HG03571 (cell line): ENCODE measurements around the gene EXOC5.
"Not testable (repeated sequence)": the region's sequence is repeated elsewhere in the genome, so short reads cannot be mapped to it uniquely, and the experiment has no call there.

Source experiments
- ATAC-seq: cut with Tn5 transposase; IDR thresholded peaks from one replicate; pipeline ENCODE4 v1.9.1; 2021; ENCODE audit not compliant: unreplicated experiment

The EXOC5 gene

GRCh38 chr14:57259672-57260071, 9.0 kb downstream of the EXOC5 start:
- no peak for ATAC-seq

GRCh38 chr14:57258221-57258620, 10.5 kb downstream of the EXOC5 start:
- ATAC-seq: not testable (repeated sequence)

GRCh38 chr14:57254884-57255283, 13.8 kb downstream of the EXOC5 start:
- ATAC-seq: no peak

GRCh38 chr14:57246933-57247657, 21.6 kb downstream of the EXOC5 start:
- ATAC-seq: no peak

GRCh38 chr14:57245941-57246340, 22.8 kb downstream of the EXOC5 start:
- no peak for ATAC-seq

- no peak for ATAC-seq
Observed at GRCh38 chr14:57244106-57244505, 24.6 kb downstream of the EXOC5 start.

GRCh38 chr14:57243320-57243719, 25.4 kb downstream of the EXOC5 start:
- no peak for ATAC-seq

GRCh38 chr14:57240115-57240514, 28.6 kb downstream of the EXOC5 start:
- ATAC-seq: not testable (repeated sequence)

- ATAC-seq: no peak
Observed at GRCh38 chr14:57232006-57232405, 36.7 kb downstream of the EXOC5 start.

GRCh38 chr14:57228320-57228719, 40.4 kb downstream of the EXOC5 start:
- not testable (repeated sequence) for ATAC-seq

GRCh38 chr14:57227083-57227482, 41.6 kb downstream of the EXOC5 start:
- ATAC-seq: no peak

GRCh38 chr14:57221931-57222330, 46.8 kb downstream of the EXOC5 start:
- no peak for ATAC-seq

- no peak for ATAC-seq
Observed at GRCh38 chr14:57212919-57213318, 55.8 kb downstream of the EXOC5 start.

- no peak for ATAC-seq
Observed at GRCh38 chr14:57209561-57209960, 59.1 kb downstream of the EXOC5 start.

GRCh38 chr14:57205938-57206337, 62.8 kb downstream of the EXOC5 start:
- ATAC-seq: no peak

- not testable (repeated sequence) for ATAC-seq
Observed at GRCh38 chr14:57202672-57203071, 66.0 kb downstream of the EXOC5 start.

- no peak for ATAC-seq
Observed at GRCh38 chr14:57199921-57200320, 68.8 kb downstream of the EXOC5 start.

- ATAC-seq: no peak
Observed at GRCh38 chr14:57189070-57189469, 79.6 kb downstream of the EXOC5 start.

GRCh38 chr14:57182760-57183503, 85.8 kb downstream of the EXOC5 start:
- no peak for ATAC-seq

GRCh38 chr14:57179273-57179672, 89.4 kb downstream of the EXOC5 start:
- no peak for ATAC-seq

GRCh38 chr14:57174466-57174865, 94.2 kb downstream of the EXOC5 start:
- ATAC-seq: no peak

- no peak for ATAC-seq
Observed at GRCh38 chr14:57171903-57172302, 96.8 kb downstream of the EXOC5 start.
